Gastrocnemius medialis (tissue), 4 donors: Measurements from ENCODE around the gene YY1AP1. TPM values are rescaled to one million over a fixed set of nuclear protein-coding genes. Genes with fewer than 3 reads are reported as not detected.
"Not testable (repeated sequence)": the region's sequence is repeated elsewhere in the genome, so short reads cannot be mapped to it uniquely, and the experiment has no call there.

Experiments used
- ATAC-seq, 2 donors: fragments of 150-250 bp; one replicate each; pipeline ENCODE4 v1.9.1; 2016
- DNase-seq, 2 donors: peaks; one replicate each; pipeline ENCODE4 v3.0.0-alpha.2; 2019
- H3K27ac ChIP-seq, 4 donors: fragments of 200-600 bp; sonication (generic); 1 replicate in 1 of 4; 2 replicates in 3 of 4; pipeline ENCODE4 v1.5.1; 2016 to 2018; ENCODE audit warnings: mild to moderate bottlenecking in 2 of 4, moderate library complexity in 1 of 4
- H3K27me3 ChIP-seq, 3 donors: fragments of 200-600 bp; sonication (generic) in 2 of 3; 1 replicate in 1 of 3; 2 replicates in 2 of 3; pipeline versions ENCODE4 v1.5.1 to v1.6.0; 2016 to 2019; ENCODE audit warnings: mild to moderate bottlenecking in 1 of 3, moderate library complexity in 1 of 3
- H3K36me3 ChIP-seq, 2 donors: fragments of 200-600 bp; sonication (generic) in 1 of 2; one replicate each; pipeline ENCODE4 v1.5.1; 2017 to 2018
- H3K4me1 ChIP-seq, 2 donors: fragments of 200-600 bp; sonication (generic) in 1 of 2; one replicate each; pipeline ENCODE4 v1.5.1; 2016 to 2017; ENCODE audit warnings: mild to moderate bottlenecking in 2 of 2
- H3K4me3 ChIP-seq, 4 donors: fragments of 200-600 bp; sonication (generic) in 3 of 4; 1 replicate in 1 of 4; 2 replicates in 3 of 4; pipeline ENCODE4 v1.5.1; 2016 to 2019; ENCODE audit warnings: mild to moderate bottlenecking in 2 of 4
- H3K9me3 ChIP-seq, 3 donors: fragments of 200-600 bp; sonication (generic) in 2 of 3; 1 replicate in 1 of 3; 2 replicates in 2 of 3; pipeline ENCODE4 v1.5.1; 2016 to 2019
- POLR2A ChIP-seq, 2 donors: fragments of 450-650 bp; IDR thresholded peaks; one replicate each; pipeline ENCODE4 v1.6.1; 2017; ENCODE audit warnings: antibody characterized with exemption in 2 of 2, mild to moderate bottlenecking in 2 of 2, moderate library complexity in 2 of 2
- in situ Hi-C, 4 donors: fragments of 200-750 bp; cut with MboI; loops; one replicate each; pipeline versions ENCODE4 v1.15.0 to v1.8.0; 2017; ENCODE audit warnings: low sequenced_read_pairs in 4 of 4
- intact Hi-C: fragments of 100-400 bp; cut with DNase I; formaldehyde crosslinking; loops from one replicate; pipeline ENCODE4 v1.15.1; 2023; ENCODE audit warnings: low total_unique reads
- total RNA-seq, 4 donors: library from RNA; depleted of rRNA; stranded (reverse); fragments of >200 nt; gene quantifications; one replicate each; pipeline versions ENCODE4 v1.1.0 to v1.2.3, GENCODE V29; 2016
- TF ChIP-seq, protein P1 (sequence below), 5 experiments: fragments of 450-650 bp in 3 of 5; fragments of 200-600 bp in 2 of 5; sonication (generic) in 2 of 5; IDR thresholded peaks in 4 of 5; conservative IDR thresholded peaks in 1 of 5; 1 replicate in 4 of 5; 2 replicates in 1 of 5; pipeline ENCODE4 v1.5.1; 2016 to 2019; ENCODE audit warnings: antibody characterized with exemption in 5 of 5, mild to moderate bottlenecking in 3 of 5, moderate library complexity in 3 of 5

YY1AP1 gene
- total RNA-seq, 4 donors from 2014 or later = 81.6 to 162 (median 120) TPM

DNA sequence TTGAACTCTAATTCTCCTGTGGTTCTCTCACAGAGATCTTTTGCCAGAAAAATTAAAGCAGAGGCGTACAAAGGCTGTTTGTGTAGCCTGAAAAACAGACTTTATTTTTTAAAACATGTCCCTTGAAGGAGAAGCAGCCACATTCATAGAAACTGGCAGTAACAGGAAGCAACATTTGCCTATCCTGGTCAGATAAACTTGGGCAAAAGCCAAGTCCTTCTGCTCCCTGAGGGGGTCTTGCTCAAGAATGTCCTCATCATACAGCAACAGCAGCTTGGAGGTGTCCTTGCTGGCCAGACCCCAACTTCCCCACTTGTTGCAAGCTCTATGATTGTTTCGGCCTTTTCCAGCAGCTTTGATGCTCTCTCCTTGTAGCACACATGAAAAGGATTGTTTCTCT lies 42.3 kb downstream of the YY1AP1 start:
- no peaks in the 10 kb centered on the region for H3K9me3 ChIP-seq
- no peak for TF ChIP-seq POLR2A (IDR thresholded peaks at IDR 0.05)
- TF ChIP-seq, protein P1, sequence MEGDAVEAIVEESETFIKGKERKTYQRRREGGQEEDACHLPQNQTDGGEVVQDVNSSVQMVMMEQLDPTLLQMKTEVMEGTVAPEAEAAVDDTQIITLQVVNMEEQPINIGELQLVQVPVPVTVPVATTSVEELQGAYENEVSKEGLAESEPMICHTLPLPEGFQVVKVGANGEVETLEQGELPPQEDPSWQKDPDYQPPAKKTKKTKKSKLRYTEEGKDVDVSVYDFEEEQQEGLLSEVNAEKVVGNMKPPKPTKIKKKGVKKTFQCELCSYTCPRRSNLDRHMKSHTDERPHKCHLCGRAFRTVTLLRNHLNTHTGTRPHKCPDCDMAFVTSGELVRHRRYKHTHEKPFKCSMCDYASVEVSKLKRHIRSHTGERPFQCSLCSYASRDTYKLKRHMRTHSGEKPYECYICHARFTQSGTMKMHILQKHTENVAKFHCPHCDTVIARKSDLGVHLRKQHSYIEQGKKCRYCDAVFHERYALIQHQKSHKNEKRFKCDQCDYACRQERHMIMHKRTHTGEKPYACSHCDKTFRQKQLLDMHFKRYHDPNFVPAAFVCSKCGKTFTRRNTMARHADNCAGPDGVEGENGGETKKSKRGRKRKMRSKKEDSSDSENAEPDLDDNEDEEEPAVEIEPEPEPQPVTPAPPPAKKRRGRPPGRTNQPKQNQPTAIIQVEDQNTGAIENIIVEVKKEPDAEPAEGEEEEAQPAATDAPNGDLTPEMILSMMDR (IDR thresholded peaks at IDR 0.05 in 4 of 5, conservative IDR thresholded peaks at IDR 0.05 in 1 of 5) = no peak
- in situ Hi-C loops (no loop called here), intact Hi-C loops (no loop called here)
- peaks cover 0 to 7% (median 0%) of the 10 kb centered on the region in 3 donors for H3K27me3 ChIP-seq
- DNase-seq = peak; percentile 31 to 69
- peaks cover 5 to 8% of the 10 kb centered on the region in 2 donors for H3K4me1 ChIP-seq
- ATAC-seq = peak in 1 of 2 donors; percentile 34
- no peak overlapping the region for H3K4me3 ChIP-seq
- H3K36me3 ChIP-seq = no peaks in the 10 kb centered on the region
- peak overlapping the region in 1 of 4 donors; percentile 34 for H3K27ac ChIP-seq

DNA sequence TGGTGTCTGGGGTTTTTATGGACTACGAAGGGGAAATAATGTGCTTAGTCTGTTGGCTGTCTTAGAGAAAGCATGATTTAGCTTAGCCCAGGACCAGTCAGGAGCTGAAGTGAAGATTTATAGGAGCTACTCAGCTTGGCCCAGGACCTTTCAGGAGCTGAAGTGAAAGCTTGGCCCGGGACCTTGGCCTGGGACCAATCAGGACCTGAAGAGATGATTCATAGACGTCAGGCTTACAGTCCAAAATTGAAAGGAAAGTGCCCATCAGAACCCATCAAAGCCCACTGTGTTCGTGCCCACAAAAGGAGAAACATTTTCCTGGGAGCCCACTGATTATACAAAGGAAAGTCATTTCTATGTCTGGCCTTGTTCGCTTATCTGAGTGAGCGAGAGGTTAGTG lies 42.9 kb downstream of the YY1AP1 start:
- intact Hi-C loops = no loop called here
- Histone ChIP-seq H3K27me3 (peaks cover 0 to 4% (median 0%) of the 10 kb centered on the region in 3 donors), H3K36me3 (no peaks in the 10 kb centered on the region), H3K4me3 (no peak overlapping the region), H3K27ac (peak overlapping the region in 1 of 4 donors; percentile 34), H3K4me1 (peaks cover 5 to 8% of the 10 kb centered on the region in 2 donors), H3K9me3 (no peaks in the 10 kb centered on the region)
- in situ Hi-C loops = no loop called here
- no peak for TF ChIP-seq POLR2A (IDR thresholded peaks at IDR 0.05)
- TF ChIP-seq, protein P1 (IDR thresholded peaks at IDR 0.05 in 4 of 5, conservative IDR thresholded peaks at IDR 0.05 in 1 of 5) = no peak
- ATAC-seq (no peak), DNase-seq (no peak)

DNA sequence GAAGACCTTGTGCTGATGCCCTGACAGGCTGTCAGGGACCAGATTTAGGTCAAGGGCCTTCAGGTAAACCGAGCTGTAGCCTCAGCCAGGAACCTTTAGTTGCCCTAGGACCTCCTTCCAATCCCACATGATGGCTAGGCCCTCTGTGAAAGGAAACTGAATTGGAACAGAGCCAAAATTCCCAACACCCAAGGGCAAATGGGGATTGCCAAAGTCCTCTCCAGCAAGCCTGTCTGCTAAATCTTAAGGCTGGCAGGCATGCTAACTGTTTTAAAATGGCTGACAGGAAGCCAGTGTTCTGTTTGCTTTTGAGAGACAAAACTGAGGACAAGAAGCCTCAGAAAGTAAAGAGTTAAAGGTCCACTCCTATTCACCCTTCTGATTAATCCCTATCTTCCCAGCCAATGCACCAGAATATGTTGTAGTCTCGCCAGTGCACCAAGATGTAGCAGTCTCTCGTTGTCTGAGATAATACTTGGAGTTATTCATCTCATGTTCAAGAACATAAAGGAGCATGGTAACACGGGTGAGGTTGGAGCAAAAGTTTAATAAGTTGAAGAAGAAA lies 43.5 kb downstream of the YY1AP1 start:
- no peak overlapping the region for H3K27ac ChIP-seq
- ATAC-seq = no peak

DNA sequence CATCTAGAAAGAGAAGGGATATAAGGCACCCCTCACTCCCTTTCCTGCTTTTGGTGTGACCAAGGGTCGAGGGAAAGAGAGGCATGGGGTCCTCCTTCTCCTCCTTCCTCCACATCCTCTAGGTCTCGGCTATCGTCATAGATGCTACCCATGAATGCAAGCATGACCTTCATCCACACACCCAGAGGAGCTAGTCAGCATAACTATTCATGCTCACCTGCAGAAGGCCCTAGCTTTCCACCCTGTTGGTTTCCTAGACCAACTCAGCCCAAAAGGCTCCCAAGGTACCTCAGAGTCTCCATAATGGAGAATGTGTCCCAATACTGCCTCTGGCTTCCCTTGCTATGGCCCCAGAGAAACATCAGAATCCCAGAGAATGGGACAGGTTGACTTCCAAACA lies 45.3 kb downstream of the YY1AP1 start:
- Histone ChIP-seq H3K27ac (no peak overlapping the region), H3K27me3 (no peaks in the 10 kb centered on the region), H3K4me3 (no peak overlapping the region), H3K4me1 (peaks cover 5 to 8% of the 10 kb centered on the region in 2 donors), H3K9me3 (no peaks in the 10 kb centered on the region), H3K36me3 (no peaks in the 10 kb centered on the region)
- ATAC-seq = no peak
- intact Hi-C loops (no loop called here), in situ Hi-C loops (no loop called here)
- TF ChIP-seq POLR2A (IDR thresholded peaks at IDR 0.05) = no peak
- TF ChIP-seq, protein P1 (IDR thresholded peaks at IDR 0.05 in 4 of 5, conservative IDR thresholded peaks at IDR 0.05 in 1 of 5) = no peak
- DNase-seq = no peak

More for the DNA sequence above, 43.5 kb downstream of the YY1AP1 start:
- peaks cover 0 to 2% (median 0%) of the 10 kb centered on the region in 3 donors for H3K27me3 ChIP-seq
- no peaks in the 10 kb centered on the region for H3K9me3 ChIP-seq
- intact Hi-C loops (no loop called here), in situ Hi-C loops (no loop called here)
- peaks cover 5 to 8% of the 10 kb centered on the region in 2 donors for H3K4me1 ChIP-seq
- H3K36me3 ChIP-seq = no peaks in the 10 kb centered on the region
- no peak overlapping the region for H3K4me3 ChIP-seq
- TF ChIP-seq, protein P1 (IDR thresholded peaks at IDR 0.05 in 4 of 5, conservative IDR thresholded peaks at IDR 0.05 in 1 of 5) = no peak
- no peak for DNase-seq

DNA sequence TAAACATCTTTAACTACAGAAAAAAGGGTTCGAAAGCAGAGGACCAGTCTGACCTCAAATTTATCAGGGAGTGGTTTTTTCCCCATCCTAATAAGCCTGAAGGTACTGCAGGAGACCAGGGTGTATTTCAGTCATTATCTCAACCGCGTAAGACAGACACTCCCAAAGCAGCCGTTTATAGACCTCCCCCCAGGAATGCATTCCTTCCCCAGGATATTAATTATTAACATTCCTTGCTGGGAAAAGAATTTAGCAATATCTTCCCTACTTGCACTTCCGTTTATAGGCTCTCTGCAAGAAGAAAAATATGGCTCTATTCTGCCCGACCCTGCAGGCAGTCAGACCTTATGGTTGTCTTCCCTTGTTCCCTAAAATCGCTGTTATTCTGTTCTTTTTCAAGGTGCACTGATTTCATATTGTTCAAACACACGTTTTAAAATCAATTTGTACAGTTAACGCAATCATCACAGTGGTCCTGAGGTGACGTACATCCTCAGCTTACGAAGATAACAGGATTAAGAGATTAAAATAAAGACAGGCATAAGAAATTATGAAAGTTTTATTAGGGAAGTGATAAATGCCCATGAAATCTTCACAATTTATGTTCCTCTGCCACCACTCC lies 45.9 kb downstream of the YY1AP1 start:
- DNase-seq, in situ Hi-C loops, H3K4me1 ChIP-seq, H3K27ac ChIP-seq, ATAC-seq, H3K36me3 ChIP-seq, H3K4me3 ChIP-seq, H3K27me3 ChIP-seq, intact Hi-C loops, H3K9me3 ChIP-seq: not testable (repeated sequence)
